GM19372 (cell line): ENCODE measurements around the gene CHCHD1.
"Not testable (repeated sequence)": the region's sequence is repeated elsewhere in the genome, so short reads cannot be mapped to it uniquely, and the experiment has no call there.

ENCODE experiments used
- ATAC-seq: cut with Tn5 transposase; IDR thresholded peaks from one replicate; pipeline ENCODE4 v1.9.1; 2021; ENCODE audit warnings: mild to moderate bottlenecking, low read depth, moderate library complexity; ENCODE audit not compliant: unreplicated experiment

CHCHD1 gene

GRCh38 chr10:73790886-73791625 is 9.2 kb downstream of the CHCHD1 start:
- no peak for ATAC-seq

- no peak for ATAC-seq
Observed at GRCh38 chr10:73791871-73792400, 10.1 kb downstream of the CHCHD1 start.

GRCh38 chr10:73793456-73793855 is 11.6 kb downstream of the CHCHD1 start:
- no peak for ATAC-seq

GRCh38 chr10:73795491-73795890 is 13.6 kb downstream of the CHCHD1 start:
- not testable (repeated sequence) for ATAC-seq

- ATAC-seq = not testable (repeated sequence)
Observed at GRCh38 chr10:73796035-73796434, 14.2 kb downstream of the CHCHD1 start.

- no peak for ATAC-seq
Observed at GRCh38 chr10:73796766-73797165, 14.9 kb downstream of the CHCHD1 start.

- ATAC-seq = no peak
Observed at GRCh38 chr10:73797324-73798025, 15.6 kb downstream of the CHCHD1 start.

- ATAC-seq = no peak
Observed at GRCh38 chr10:73798087-73798486, 16.2 kb downstream of the CHCHD1 start.

GRCh38 chr10:73798927-73799560 is 17.2 kb downstream of the CHCHD1 start:
- ATAC-seq = no peak

- no peak for ATAC-seq
Observed at GRCh38 chr10:73799899-73800559, 18.2 kb downstream of the CHCHD1 start.

- ATAC-seq = no peak
Observed at GRCh38 chr10:73800560-73801252, 18.9 kb downstream of the CHCHD1 start.

- no peak for ATAC-seq
Observed at GRCh38 chr10:73801253-73801590, 19.4 kb downstream of the CHCHD1 start.

GRCh38 chr10:73802276-73802991 is 20.6 kb downstream of the CHCHD1 start:
- ATAC-seq = no peak

- ATAC-seq = peak; percentile 65
Observed at GRCh38 chr10:73803680-73804286, 21.9 kb downstream of the CHCHD1 start.

GRCh38 chr10:73806176-73806950 is 24.5 kb downstream of the CHCHD1 start:
- ATAC-seq = no peak

GRCh38 chr10:73807471-73807870 is 25.6 kb downstream of the CHCHD1 start:
- ATAC-seq = no peak

- ATAC-seq = no peak
Observed at GRCh38 chr10:73808021-73808815, 26.4 kb downstream of the CHCHD1 start.
